Measurements from ENCODE around the gene CARD6.

GRCh38 chr5:40829748-40830533 is 11.2 kb upstream of the CARD6 start:
- TF ChIP-seq, protein P1, sequence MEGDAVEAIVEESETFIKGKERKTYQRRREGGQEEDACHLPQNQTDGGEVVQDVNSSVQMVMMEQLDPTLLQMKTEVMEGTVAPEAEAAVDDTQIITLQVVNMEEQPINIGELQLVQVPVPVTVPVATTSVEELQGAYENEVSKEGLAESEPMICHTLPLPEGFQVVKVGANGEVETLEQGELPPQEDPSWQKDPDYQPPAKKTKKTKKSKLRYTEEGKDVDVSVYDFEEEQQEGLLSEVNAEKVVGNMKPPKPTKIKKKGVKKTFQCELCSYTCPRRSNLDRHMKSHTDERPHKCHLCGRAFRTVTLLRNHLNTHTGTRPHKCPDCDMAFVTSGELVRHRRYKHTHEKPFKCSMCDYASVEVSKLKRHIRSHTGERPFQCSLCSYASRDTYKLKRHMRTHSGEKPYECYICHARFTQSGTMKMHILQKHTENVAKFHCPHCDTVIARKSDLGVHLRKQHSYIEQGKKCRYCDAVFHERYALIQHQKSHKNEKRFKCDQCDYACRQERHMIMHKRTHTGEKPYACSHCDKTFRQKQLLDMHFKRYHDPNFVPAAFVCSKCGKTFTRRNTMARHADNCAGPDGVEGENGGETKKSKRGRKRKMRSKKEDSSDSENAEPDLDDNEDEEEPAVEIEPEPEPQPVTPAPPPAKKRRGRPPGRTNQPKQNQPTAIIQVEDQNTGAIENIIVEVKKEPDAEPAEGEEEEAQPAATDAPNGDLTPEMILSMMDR (IDR thresholded peaks at IDR 0.05): no peak
- TF ChIP-seq POLR2AphosphoS5 (IDR thresholded peaks at IDR 0.05) (no peak), POLR2A (IDR thresholded peaks at IDR 0.05) (no peak)

Measured in breast epithelium (tissue), 3 donors.